T1000 (cell line): Measurements from ENCODE around the gene CENPN.

Source experiments
- DNase-seq: peaks from one replicate; lab custom pipeline; 2025; ENCODE audit warnings: mixed read lengths; lab: John Stamatoyannopoulos, UW

CENPN gene

GRCh38 chr16:81029930-81030604 is 23.1 kb downstream of the CENPN start:
- DNase-seq: no peak

GRCh38 chr16:81035398-81035974 is 28.5 kb downstream of the CENPN start, which contains the start of gene ATMIN:
Gene ATMIN (plus strand): TSS chr16:81035842. CDS start chr16:81035871, 29 bp downstream.
- peak; percentile 28 for DNase-seq

- DNase-seq: no peak
These were observed 29.1 kb downstream of the CENPN start for GRCh38 chr16:81035975-81036750.

GRCh38 chr16:81036751-81037350 is 29.8 kb downstream of the CENPN start:
- DNase-seq: no peak

DNA sequence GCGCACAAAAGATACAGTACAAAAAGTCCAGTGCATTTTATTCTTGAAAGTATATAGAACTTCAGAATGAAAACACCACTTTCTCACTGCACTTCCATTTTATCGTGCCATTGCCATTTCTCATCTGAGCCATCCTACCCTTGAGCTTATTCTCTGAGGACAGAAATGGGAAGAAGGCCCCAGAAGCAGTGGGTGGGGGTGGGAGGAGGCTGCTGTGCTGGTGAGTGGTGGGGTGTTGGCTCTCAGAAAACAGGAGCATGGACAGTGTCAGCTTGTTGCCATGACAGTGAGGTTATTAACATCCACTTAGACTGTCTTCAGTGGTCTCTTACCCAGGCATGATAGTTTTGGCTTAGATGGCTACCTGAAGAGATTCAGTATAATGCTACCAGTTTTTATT is 33.1 kb downstream of the CENPN start:
- no peak for DNase-seq

DNA sequence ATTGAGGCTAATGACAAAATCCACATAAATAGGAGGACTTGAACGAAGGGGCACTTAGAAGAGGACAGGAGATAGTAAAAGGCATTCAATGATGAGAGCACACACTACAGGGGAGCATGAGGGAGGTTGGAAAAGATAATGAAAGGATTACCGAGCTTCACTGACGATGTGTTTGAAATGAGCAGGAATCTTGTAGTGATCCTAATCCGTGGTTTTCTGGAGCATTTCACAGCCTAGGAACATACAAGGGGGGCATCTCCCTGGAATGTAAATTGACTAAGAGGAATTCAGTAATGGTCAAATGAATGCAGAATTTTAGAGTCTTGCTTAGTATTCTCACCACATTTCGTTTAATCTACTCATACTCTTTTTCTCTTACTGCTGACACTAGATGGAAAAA is 33.8 kb downstream of the CENPN start:
- no peak for DNase-seq

GRCh38 chr16:81041696-81042095 is 34.7 kb downstream of the CENPN start:
- DNase-seq: no peak

DNA sequence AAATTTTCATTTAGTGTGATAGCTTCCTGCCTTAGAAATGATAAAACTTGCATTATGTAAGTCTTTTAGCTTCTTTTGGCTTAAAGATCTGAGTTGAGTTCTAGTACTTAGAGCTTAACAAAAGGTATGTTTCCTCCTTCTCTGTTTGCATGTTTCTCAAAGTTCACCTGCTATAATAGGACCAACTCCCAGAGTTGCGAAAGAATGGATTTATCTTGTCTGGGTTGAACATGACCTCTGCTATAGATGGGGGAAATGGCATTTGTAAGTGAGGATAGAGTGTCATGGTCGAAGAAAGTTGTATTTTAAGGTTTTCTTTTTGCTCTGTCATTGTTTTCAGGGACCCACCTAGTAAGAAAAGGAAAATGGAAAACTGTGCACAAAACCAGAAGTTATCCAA is 35.8 kb downstream of the CENPN start:
- no peak for DNase-seq

- no peak for DNase-seq
These were observed 46.7 kb downstream of the CENPN start for GRCh38 chr16:81053761-81054160.

GRCh38 chr16:81060576-81061306 is 53.7 kb downstream of the CENPN start:
- DNase-seq: no peak

DNA sequence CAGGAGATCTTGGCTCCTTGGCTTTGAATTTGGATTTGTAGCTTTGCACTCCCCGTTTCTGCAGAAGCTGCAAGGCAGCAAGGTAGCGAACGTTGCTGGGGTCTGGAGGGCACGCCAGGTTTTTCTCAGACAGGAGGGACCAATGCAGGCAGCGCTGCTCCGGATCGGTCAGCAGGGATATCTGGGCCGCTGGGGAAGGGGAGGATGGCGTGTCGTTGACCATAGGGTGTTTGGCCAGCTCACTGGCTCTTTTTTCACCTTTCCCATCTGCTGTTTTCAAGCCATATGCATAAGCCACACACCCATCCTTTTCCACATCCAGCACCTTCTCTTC is 54.3 kb downstream of the CENPN start:
- DNase-seq: no peak

DNA sequence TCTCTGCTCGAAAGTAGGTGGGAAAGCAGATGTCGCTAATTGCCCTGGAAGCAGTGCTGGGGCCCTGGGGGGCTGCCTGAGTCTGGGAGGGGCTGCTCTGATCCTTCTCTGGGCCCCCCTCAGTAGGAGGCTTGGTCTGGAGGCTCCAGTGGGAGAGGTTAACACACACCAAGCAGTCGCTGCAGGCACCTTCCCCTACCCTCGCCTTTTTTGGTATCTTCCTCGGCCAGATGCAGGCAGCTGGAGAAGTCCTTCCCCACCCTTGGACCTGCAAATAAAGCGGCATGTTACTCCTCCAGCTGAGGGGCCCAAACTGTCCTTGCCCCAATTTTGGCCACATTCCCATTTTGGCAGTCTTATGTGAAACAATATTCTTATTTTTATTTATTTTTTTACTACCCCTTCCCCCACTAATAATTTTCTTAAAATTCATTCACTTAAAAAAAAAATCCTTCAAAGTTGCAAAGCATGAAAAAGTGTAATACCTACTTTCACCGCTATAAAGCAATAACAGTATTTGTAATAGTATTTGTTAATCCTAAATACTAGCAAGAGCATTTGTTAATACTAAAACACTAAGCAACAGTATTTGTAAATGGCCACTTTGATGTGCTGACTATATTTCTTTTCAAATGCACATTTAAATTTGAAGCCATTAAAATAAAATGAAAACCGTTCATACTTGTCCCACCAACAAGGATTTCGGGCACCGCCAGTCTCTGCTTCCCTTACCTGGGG is 55.0 kb downstream of the CENPN start:
- DNase-seq: no peak

GRCh38 chr16:81066681-81067080 is 59.7 kb downstream of the CENPN start:
- no peak for DNase-seq

DNA sequence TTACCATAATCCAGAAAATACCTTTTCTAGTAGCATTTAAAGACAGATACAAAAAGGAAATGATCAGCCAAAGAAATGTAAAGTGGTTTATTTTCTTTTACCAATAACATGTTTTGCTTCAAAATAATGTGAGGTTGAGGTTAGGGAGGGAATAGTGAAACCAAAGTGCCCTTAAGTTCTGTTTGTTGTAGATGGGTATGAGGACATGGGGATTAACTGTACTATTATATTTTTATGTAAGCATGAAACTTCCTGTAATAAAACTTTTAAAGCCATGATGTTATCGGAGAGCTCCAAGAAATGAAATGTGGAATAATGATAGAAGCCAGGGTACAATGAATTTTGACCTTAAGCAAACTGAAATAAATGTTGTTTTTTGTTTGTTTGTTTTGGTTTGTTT is 60.2 kb downstream of the CENPN start:
- DNase-seq: no peak

- DNase-seq: no peak
These were observed 62.0 kb downstream of the CENPN start for GRCh38 chr16:81069063-81069462.

DNA sequence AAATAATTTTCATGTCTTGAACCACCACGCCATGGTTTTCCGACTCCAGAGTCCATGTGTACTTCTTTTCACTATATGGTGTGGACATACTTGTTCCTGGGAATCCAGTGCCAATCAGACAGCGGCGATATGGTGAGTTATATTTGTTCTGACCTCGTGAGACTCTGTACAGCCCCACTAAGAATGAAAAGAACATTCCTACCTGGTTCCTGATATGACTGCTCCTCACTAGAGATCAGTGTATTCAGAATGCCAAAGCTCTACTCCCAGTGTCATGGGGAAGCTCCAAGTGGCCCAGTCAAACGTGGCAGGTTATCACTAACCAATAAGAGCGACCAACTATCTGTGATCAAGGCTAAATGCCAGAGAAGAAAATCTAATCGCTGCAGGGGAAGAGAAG is 64.0 kb downstream of the CENPN start:
- DNase-seq: no peak

DNA sequence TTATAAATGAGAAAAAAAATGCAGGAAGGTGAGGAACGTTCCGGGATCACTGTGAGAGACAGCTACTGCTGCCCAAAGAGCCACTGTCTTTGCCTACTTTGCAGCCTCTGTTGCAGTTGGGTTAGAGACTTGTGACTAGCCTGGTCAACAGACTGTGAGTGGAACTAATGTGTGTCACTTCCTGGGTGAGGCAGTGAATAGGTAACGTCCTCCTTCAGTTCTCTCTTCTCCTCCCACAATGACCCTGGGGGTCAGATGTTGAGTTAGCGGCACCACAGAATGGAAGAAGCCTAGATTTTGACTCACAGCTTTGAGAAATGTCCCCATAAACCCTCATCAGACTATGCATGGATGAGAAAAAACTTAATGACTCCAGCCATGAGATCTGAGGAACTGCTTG is 64.8 kb downstream of the CENPN start:
- peak; percentile 2 for DNase-seq

- no peak for DNase-seq
These were observed 66.7 kb downstream of the CENPN start for GRCh38 chr16:81073560-81074330.

- peak; percentile 88 for DNase-seq
These were observed 69.6 kb downstream of the CENPN start for GRCh38 chr16:81076566-81077075.
